Activated CD4-positive, alpha-beta T cell treated with anti-CD3 and anti-CD28 coated beads, Interleukin-2, amount 50 U/mL, for 1 hour (primary cell): ENCODE results near the gene PIK3CB.
"Not testable (repeated sequence)": the region's sequence is repeated elsewhere in the genome, so short reads cannot be mapped to it uniquely, and the experiment has no call there.

Source experiments
- DNase-seq: peaks from one replicate; pipeline ENCODE4 v3.0.0-alpha.2; 2020

The PIK3CB gene

GRCh38 chr3:138732456-138732855, 102.3 kb downstream of the PIK3CB start:
- no peak for DNase-seq

DNA sequence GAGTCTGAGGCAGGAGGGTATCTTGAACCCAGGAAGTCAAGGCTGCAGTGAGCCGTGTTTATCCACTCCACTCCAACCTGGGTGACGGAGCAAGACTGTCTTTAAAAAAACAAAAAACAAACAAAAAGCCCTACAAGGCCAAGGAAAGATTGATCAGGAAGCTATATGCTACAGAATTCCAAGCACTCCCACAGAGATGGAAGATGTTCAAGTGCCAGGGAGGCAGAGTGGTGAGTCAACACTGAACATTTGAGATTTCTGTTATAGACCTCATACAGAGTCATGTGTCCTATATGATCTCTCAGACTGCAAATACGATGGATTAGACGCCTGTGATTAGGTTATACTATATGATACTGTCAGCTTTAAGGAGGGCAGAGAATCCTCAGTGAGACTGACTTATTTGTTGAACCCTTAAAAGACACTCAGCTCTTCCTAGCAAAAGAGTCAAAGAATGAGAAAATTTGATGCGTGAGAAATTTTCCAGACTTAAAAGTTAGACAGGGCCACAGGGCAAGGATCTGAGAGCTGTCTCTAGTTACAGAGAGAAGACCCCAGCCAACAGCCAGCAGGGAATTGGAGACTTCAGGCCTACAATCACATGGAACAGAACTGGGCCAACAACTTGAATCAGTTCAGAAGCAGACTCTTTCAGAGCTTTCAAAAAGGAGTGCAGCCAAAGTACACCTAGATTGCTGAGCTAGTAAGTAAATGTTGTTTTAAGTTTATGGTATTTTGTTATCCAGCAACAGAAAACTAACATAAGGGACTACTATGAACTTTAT, 107.6 kb downstream of the PIK3CB start:
- DNase-seq, result no peak

DNA sequence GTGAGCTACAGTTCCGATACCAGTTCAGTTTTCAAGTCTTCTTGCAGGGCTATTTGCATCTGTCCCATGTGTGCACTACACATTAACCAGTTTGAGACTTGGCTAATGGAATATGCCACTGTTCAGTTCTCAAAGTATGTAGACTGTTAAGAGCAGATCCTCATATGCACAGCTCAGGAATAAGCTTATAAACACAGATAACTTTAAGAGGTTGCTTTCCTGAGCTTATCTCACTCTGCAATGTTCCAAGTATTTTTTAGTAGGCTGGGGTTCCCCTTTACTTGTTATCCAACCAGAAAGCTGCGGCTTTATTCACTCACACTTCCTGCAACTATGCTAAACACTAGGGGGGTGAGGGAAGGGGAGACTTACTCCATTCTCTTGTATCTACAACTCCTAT, 108.7 kb downstream of the PIK3CB start:
- DNase-seq, result not testable (repeated sequence)

DNA sequence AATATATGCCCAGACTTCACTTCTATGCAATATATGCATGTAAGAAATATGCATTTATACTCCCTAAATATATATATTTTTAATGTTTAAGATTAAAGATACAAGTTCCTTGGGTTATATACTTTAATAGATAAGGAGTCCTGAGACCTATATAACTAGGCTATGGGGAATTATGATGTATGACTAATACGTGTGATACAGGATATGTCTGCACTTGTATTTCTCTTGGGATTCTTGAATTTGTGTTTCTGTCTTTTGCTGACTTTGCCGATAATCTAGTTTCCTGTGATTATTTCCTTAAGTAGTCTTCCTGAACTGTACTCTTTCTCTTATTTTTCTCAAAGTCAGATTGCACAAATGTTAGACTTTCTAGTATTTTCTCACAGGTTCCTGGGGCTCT, 109.6 kb downstream of the PIK3CB start:
- DNase-seq, result no peak

- DNase-seq, result no peak
These were observed 110.3 kb downstream of the PIK3CB start for GRCh38 chr3:138724443-138724842.

- no peak for DNase-seq
These were observed 115.9 kb downstream of the PIK3CB start for GRCh38 chr3:138718849-138719248.

- no peak for DNase-seq
These were observed 117.4 kb downstream of the PIK3CB start for GRCh38 chr3:138717348-138717747.

- no peak for DNase-seq
These were observed 122.6 kb downstream of the PIK3CB start for GRCh38 chr3:138712086-138712485.

DNA sequence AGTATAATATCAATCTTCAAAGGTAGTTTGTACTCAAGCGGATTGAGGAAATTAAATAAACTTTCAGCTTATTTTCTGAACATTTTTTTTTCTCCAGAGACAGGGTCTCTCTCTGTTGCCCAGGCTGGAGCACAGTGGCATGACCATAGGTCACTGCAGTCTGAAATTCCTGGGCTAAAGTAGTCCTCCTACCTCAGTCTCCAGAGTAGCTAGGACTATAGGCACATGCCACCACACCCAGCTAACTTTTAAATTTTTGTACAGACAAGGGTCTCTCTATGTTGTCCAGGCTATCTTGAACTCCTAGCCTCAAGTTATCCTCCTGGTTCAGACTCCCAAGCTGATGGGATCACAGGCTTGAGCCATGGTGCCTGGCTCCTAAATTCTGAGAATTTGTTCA, 129.1 kb downstream of the PIK3CB start:
- no peak for DNase-seq

- no peak for DNase-seq
These were observed 137.9 kb downstream of the PIK3CB start for GRCh38 chr3:138696666-138697370.

- DNase-seq, result no peak
These were observed 140.3 kb downstream of the PIK3CB start for GRCh38 chr3:138694287-138695007.

GRCh38 chr3:138692152-138692551, 142.6 kb downstream of the PIK3CB start:
- DNase-seq, result no peak

DNA sequence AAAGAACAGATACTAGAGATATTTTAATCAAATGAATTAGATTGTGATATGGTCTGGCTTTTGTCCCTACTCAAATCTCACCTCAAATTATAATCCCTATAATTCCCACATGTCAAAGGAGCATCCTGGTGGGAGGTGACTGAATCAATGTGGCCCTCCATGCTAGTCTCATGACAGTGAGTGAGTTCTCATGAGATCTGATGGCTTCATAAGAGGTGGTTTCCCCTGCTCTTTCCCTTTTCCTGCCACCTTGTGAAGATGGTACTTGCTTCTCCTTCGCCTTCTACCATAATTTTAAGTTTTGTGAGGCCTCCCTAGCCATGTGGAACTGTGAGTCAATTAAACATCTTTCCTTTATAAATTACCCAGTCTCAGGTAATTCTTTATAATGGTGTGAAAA, 143.4 kb downstream of the PIK3CB start:
- no peak for DNase-seq

GRCh38 chr3:138690036-138690435, 144.7 kb downstream of the PIK3CB start:
- no peak for DNase-seq

DNA sequence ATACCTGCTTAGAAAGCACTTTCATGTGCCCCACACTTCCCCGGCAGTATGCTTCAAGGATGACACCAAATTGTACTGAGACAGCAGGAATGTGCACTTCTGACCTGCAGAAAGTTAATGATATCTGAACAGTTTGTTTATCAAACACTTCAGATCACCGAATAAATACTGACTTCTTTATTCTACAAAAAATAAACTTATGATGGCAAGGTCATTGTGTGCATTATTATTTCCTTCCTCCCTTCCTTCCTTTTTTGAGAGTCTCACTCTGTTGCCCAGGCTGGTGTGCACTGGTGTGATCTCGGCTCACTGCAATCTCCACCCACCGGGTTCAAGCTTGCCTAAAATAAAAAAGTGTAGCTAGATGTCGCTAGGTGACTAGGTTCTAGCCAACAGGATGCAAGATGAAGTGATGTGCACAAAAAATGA, 145.8 kb downstream of the PIK3CB start:
- no peak for DNase-seq

DNA sequence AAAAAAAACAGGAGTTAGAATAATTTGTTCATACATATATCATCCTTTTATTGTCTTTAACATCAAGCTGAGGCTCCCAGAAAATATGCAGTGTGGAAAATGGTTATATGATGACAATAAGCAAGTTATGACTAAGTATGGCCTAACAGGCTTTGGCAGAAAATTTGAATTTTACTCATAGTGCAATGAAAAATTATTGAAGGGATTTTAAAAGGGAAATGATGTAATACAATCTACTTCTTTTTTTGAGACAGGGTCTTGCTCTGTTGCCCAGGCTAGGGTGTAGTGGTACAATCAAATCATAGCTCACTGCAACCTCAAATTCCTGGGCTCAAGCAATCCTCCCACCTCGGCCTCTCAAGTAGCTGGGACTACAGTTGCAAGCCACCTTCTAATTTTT, 147.5 kb downstream of the PIK3CB start:
- no peak for DNase-seq

GRCh38 chr3:138686771-138687221, 147.9 kb downstream of the PIK3CB start:
- DNase-seq, result no peak

DNA sequence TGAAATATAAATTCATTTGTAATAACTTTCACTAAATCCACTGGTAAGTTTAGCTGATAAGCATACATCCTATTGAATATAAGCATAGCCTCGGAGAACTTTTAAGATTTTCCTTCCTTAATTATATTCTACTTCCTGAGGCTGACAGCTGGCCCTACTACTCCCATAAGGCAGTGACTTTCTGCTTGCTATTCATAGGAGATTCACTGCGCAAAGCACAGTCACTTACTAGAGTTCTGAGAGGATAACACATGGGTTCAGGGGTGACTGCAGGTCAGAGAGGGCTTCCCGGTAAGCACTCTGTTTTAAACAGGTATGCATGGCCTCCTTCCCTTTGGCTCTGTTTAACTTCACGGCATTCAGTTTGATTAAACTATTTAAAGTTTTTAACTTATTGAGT, 150.3 kb downstream of the PIK3CB start:
- no peak for DNase-seq

- DNase-seq, result no peak
These were observed 152.1 kb downstream of the PIK3CB start for GRCh38 chr3:138682648-138683047.

- DNase-seq, result no peak
These were observed 153.1 kb downstream of the PIK3CB start for GRCh38 chr3:138681463-138682220.

GRCh38 chr3:138680974-138681373, 153.8 kb downstream of the PIK3CB start:
- DNase-seq, result not testable (repeated sequence)

DNA sequence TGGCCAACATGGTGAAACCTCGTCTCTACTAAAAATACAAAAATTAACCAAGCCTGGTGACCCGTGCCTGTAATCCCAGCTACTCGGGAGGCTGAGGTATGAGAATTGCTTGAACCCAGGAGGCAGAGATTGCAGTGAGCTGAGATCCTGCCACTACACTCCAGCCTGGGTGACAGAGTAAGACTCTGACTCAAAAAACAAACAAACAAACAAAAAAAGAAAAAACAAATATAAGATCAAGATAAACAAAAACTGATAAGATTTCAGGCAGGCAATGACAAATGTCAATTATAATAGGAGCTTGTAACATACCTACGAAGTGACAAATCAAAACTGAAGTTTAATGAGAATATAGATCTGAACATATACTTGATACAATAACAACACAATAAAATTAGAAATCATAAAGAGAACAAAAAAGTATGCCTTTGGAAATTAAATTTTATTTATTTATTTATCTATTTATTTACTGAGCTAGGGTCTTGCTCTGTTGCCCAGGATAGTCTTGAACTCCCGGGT, 155.8 kb downstream of the PIK3CB start:
- DNase-seq, result no peak

- no peak for DNase-seq
These were observed 156.6 kb downstream of the PIK3CB start for GRCh38 chr3:138678086-138678485.
